Activated naive CD4-positive, alpha-beta T cell treated with anti-CD3 and anti-CD28 coated beads for 36 hours (primary cell): ENCODE measurements around the gene EXOC6B. TPM values are rescaled to one million over a fixed set of nuclear protein-coding genes. Genes with fewer than 3 reads are reported as not detected.
"Not testable (repeated sequence)": the region's sequence is repeated elsewhere in the genome, so short reads cannot be mapped to it uniquely, and the experiment has no call there.

Experiments
- CTCF ChIA-PET: fragments of 350-600 bp; sonication (Branson Sonifier 250); formaldehyde crosslinking; loops from one replicate; lab custom pipeline; 2021; ENCODE audit warnings: antibody characterized with exemption; lab: Charles Lee
- DNase-seq: peaks from one replicate; pipeline ENCODE4 v3.0.0-alpha.2; 2020
- H3K27ac Mint-ChIP-seq: one replicate; pipeline ENCODE4 v1.8.0; 2021; ENCODE audit warnings: mild to moderate bottlenecking, mixed read lengths
- H3K27me3 Mint-ChIP-seq: one replicate; pipeline ENCODE4 v1.8.0; 2021; ENCODE audit warnings: low read depth, mixed read lengths
- H3K36me3 Mint-ChIP-seq: one replicate; pipeline ENCODE4 v1.8.0; 2021; ENCODE audit warnings: low read depth, mixed read lengths
- H3K4me1 Mint-ChIP-seq: one replicate; pipeline ENCODE4 v1.8.0; 2021; ENCODE audit warnings: low read depth, mixed read lengths
- H3K4me3 Mint-ChIP-seq: one replicate; pipeline ENCODE4 v1.8.0; 2021; ENCODE audit warnings: mild to moderate bottlenecking, moderate library complexity, mixed read lengths
- H3K9me3 Mint-ChIP-seq: one replicate; pipeline ENCODE4 v1.8.0; 2021; ENCODE audit warnings: mixed read lengths
- intact Hi-C: fragments of 100-400 bp; cut with micrococcal nuclease; formaldehyde crosslinking; loops from one replicate; pipeline ENCODE4 v1.15.1; 2023
- total RNA-seq, 2 experiments: library from RNA; stranded (reverse); gene quantifications; one replicate each; pipeline ENCODE4 v1.2.3, GENCODE V29; 2021

The EXOC6B gene
- total RNA-seq, 2 experiments from 2014 or later = 6.1 to 7.5 TPM

GRCh38 chr2:72607189-72607588, 218.6 kb downstream of the EXOC6B start:
- no peaks in the 10 kb centered on the region for H3K27me3 Mint-ChIP-seq
- no peak overlapping the region for H3K4me3 Mint-ChIP-seq
- no peak overlapping the region for H3K27ac Mint-ChIP-seq
- H3K9me3 Mint-ChIP-seq = no peaks in the 10 kb centered on the region
- H3K4me1 Mint-ChIP-seq = peaks cover 13% of the 10 kb centered on the region
- intact Hi-C loops = loop anchor here (10.0 kb wide), 2 partner anchors 138 to 258 kb away; no protein-coding TSS in a partner anchor
- CTCF ChIA-PET = no interaction called here
- DNase-seq = no peak
- H3K36me3 Mint-ChIP-seq = peaks cover 5% of the 10 kb centered on the region

GRCh38 chr2:72605836-72606442, 219.9 kb downstream of the EXOC6B start:
- H3K4me3 Mint-ChIP-seq = no peak overlapping the region
- no peak overlapping the region for H3K27ac Mint-ChIP-seq
- DNase-seq = no peak
- CTCF ChIA-PET = interaction anchor here (0.6 to 1.5 kb wide), 4 partner anchors 9 to 725 kb away, joined by 3 to 6 read pairs (median 4); no protein-coding TSS in a partner anchor
- H3K27me3 Mint-ChIP-seq = no peaks in the 10 kb centered on the region
- H3K4me1 Mint-ChIP-seq = peaks cover 13% of the 10 kb centered on the region
- no peaks in the 10 kb centered on the region for H3K9me3 Mint-ChIP-seq
- intact Hi-C loops = loop anchor here (1.0 to 10.0 kb wide), 3 partner anchors 139 to 682 kb away; no protein-coding TSS in a partner anchor
- peaks cover 2% of the 10 kb centered on the region for H3K36me3 Mint-ChIP-seq

GRCh38 chr2:72604468-72604867, 221.4 kb downstream of the EXOC6B start:
- H3K27ac Mint-ChIP-seq = no peak overlapping the region
- peaks cover 13% of the 10 kb centered on the region for H3K4me1 Mint-ChIP-seq
- no peaks in the 10 kb centered on the region for H3K36me3 Mint-ChIP-seq
- no peak overlapping the region for H3K4me3 Mint-ChIP-seq
- H3K9me3 Mint-ChIP-seq = no peaks in the 10 kb centered on the region
- CTCF ChIA-PET = no interaction called here
- intact Hi-C loops = loop anchor here (10.0 kb wide), 2 partner anchors 140 to 260 kb away; no protein-coding TSS in a partner anchor
- no peaks in the 10 kb centered on the region for H3K27me3 Mint-ChIP-seq
- no peak for DNase-seq

GRCh38 chr2:72603481-72603880, 222.4 kb downstream of the EXOC6B start:
- no peaks in the 10 kb centered on the region for H3K36me3 Mint-ChIP-seq
- intact Hi-C loops = loop anchor here (10.0 kb wide), 2 partner anchors 141 to 261 kb away; no protein-coding TSS in a partner anchor
- CTCF ChIA-PET = no interaction called here
- H3K4me1 Mint-ChIP-seq = peaks cover 13% of the 10 kb centered on the region
- H3K27ac Mint-ChIP-seq = no peak overlapping the region
- no peak overlapping the region for H3K4me3 Mint-ChIP-seq
- no peaks in the 10 kb centered on the region for H3K27me3 Mint-ChIP-seq
- no peaks in the 10 kb centered on the region for H3K9me3 Mint-ChIP-seq
- no peak for DNase-seq

GRCh38 chr2:72602711-72603110, 223.1 kb downstream of the EXOC6B start:
- intact Hi-C loops = loop anchor here (10.0 kb wide), 2 partner anchors 142 to 262 kb away; no protein-coding TSS in a partner anchor

GRCh38 chr2:72602095-72602494, 223.7 kb downstream of the EXOC6B start:
- intact Hi-C loops = loop anchor here (10.0 kb wide), 2 partner anchors 143 to 263 kb away; no protein-coding TSS in a partner anchor
- H3K36me3 Mint-ChIP-seq = no peaks in the 10 kb centered on the region
- H3K4me1 Mint-ChIP-seq = peaks cover 13% of the 10 kb centered on the region
- CTCF ChIA-PET = interaction anchor here (0.6 kb wide), 1 partner anchor 1578 kb away, joined by 3 read pairs; no protein-coding TSS in a partner anchor
- no peaks in the 10 kb centered on the region for H3K9me3 Mint-ChIP-seq
- no peaks in the 10 kb centered on the region for H3K27me3 Mint-ChIP-seq
- no peak for DNase-seq
- H3K27ac Mint-ChIP-seq = no peak overlapping the region
- no peak overlapping the region for H3K4me3 Mint-ChIP-seq

More at GRCh38 chr2:72602711-72603110, 223.1 kb downstream of the EXOC6B start:
- no peaks in the 10 kb centered on the region for H3K27me3 Mint-ChIP-seq
- H3K9me3 Mint-ChIP-seq = no peaks in the 10 kb centered on the region
- H3K27ac Mint-ChIP-seq = no peak overlapping the region
- H3K4me3 Mint-ChIP-seq = no peak overlapping the region
- DNase-seq = no peak
- CTCF ChIA-PET = no interaction called here
- H3K4me1 Mint-ChIP-seq = peaks cover 13% of the 10 kb centered on the region
- no peaks in the 10 kb centered on the region for H3K36me3 Mint-ChIP-seq

- H3K4me3 Mint-ChIP-seq, H3K27ac Mint-ChIP-seq, H3K27me3 Mint-ChIP-seq, intact Hi-C loops, H3K36me3 Mint-ChIP-seq, DNase-seq, H3K9me3 Mint-ChIP-seq, H3K4me1 Mint-ChIP-seq: not testable (repeated sequence)
- CTCF ChIA-PET = interaction anchor here (0.5 to 1.0 kb wide), 2 partner anchors 213 to 1056 kb away, joined by 3 to 5 read pairs; no protein-coding TSS in a partner anchor
Measured at GRCh38 chr2:72583836-72584235, 242.0 kb downstream of the EXOC6B start.

GRCh38 chr2:72583376-72583775, 242.5 kb downstream of the EXOC6B start:
- Mint-ChIP-seq H3K36me3 (peaks cover 2% of the 10 kb centered on the region), H3K27me3 (no peaks in the 10 kb centered on the region), H3K4me3 (no peak overlapping the region), H3K4me1 (no peaks in the 10 kb centered on the region), H3K9me3 (no peaks in the 10 kb centered on the region), H3K27ac (no peak overlapping the region)
- CTCF ChIA-PET = interaction anchor here (1.0 kb wide), 1 partner anchor 1056 kb away, joined by 3 read pairs; no protein-coding TSS in a partner anchor
- no peak for DNase-seq
- intact Hi-C loops = no loop called here

GRCh38 chr2:72581560-72582181, 244.2 kb downstream of the EXOC6B start:
- Mint-ChIP-seq H3K4me1 (no peaks in the 10 kb centered on the region), H3K9me3 (no peaks in the 10 kb centered on the region), H3K27ac (no peak overlapping the region), H3K27me3 (no peaks in the 10 kb centered on the region), H3K36me3 (peaks cover 2% of the 10 kb centered on the region), H3K4me3 (no peak overlapping the region)
- intact Hi-C loops = no loop called here
- DNase-seq = no peak
- CTCF ChIA-PET = interaction anchor here (0.7 kb wide), 1 partner anchor 374 kb away, joined by 3 read pairs; no protein-coding TSS in a partner anchor

GRCh38 chr2:72579591-72580180, 246.1 kb downstream of the EXOC6B start:
- Mint-ChIP-seq H3K4me1 (no peaks in the 10 kb centered on the region), H3K27me3 (no peaks in the 10 kb centered on the region)

GRCh38 chr2:72576861-72577260, 249.0 kb downstream of the EXOC6B start:
- DNase-seq = no peak
- Mint-ChIP-seq H3K27me3 (no peaks in the 10 kb centered on the region), H3K36me3 (peaks cover 1% of the 10 kb centered on the region), H3K4me3 (no peak overlapping the region), H3K4me1 (no peaks in the 10 kb centered on the region), H3K9me3 (no peaks in the 10 kb centered on the region), H3K27ac (no peak overlapping the region)
- CTCF ChIA-PET = no interaction called here
- intact Hi-C loops = loop anchor here (10.0 kb wide), 1 partner anchor 782 kb away; no protein-coding TSS in a partner anchor

More at GRCh38 chr2:72579591-72580180, 246.1 kb downstream of the EXOC6B start:
- CTCF ChIA-PET = interaction anchor here (0.6 to 1.6 kb wide), 12 partner anchors 8 to 1070 kb away, joined by 3 to 9 read pairs (median 4); no protein-coding TSS in a partner anchor
- DNase-seq = no peak
- H3K9me3 Mint-ChIP-seq = no peaks in the 10 kb centered on the region
- H3K27ac Mint-ChIP-seq = no peak overlapping the region
- intact Hi-C loops = loop anchor here (1.0 to 10.0 kb wide), 4 partner anchors 429 to 1031 kb away; no protein-coding TSS in a partner anchor
- no peaks in the 10 kb centered on the region for H3K36me3 Mint-ChIP-seq
- H3K4me3 Mint-ChIP-seq = no peak overlapping the region

GRCh38 chr2:72576459-72576858, 249.4 kb downstream of the EXOC6B start:
- CTCF ChIA-PET = interaction anchor here (0.6 kb wide), 1 partner anchor 531 kb away, joined by 3 read pairs; no protein-coding TSS in a partner anchor
- no peak overlapping the region for H3K27ac Mint-ChIP-seq
- peaks cover 1% of the 10 kb centered on the region for H3K36me3 Mint-ChIP-seq
- H3K9me3 Mint-ChIP-seq = no peaks in the 10 kb centered on the region
- H3K4me1 Mint-ChIP-seq = no peaks in the 10 kb centered on the region
- no peak for DNase-seq
- intact Hi-C loops = loop anchor here (10.0 kb wide), 1 partner anchor 782 kb away; no protein-coding TSS in a partner anchor
- no peak overlapping the region for H3K4me3 Mint-ChIP-seq
- no peaks in the 10 kb centered on the region for H3K27me3 Mint-ChIP-seq
